Measurements from ENCODE around the gene NTNG1.

NTNG1 gene

DNA sequence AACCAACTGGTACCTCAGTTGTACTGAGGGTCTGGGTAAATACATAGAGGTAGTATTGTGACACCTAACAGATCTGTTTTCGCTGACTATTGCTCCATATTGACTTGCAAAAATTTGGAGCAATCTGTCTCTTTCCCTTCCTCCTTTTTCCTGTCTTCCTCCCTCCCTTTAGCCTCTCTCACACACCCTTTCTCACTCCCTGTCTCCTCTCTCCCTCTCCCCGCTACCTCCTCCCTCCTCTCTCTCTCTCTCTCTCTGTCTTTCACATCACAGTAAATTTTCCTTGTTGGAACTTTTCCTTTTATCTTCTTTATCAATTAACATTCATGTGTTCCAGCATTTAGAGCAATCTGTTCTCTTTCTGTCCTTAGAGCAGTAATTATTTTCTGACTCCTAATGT, 278.2 kb downstream of the NTNG1 start:
- no peak for DNase-seq

DNA sequence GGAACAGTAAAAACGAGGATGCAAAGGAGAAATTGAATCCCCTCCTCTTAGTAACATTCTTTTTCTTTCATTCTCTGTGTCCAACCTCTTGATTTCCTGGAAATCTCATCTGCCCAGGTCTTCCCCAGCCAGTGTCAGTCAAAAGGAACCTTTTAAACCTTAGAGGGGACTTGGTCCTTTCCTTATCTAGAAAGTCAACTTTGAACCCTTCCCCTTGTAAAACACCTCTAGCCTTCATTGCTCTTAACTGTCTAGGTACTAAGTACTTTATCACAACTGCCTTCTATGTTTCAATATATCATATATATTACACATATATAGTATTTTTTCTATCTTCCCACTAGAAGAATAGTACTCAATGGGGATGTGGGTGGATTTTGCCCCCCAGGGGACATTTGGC, 282.1 kb downstream of the NTNG1 start:
- DNase-seq: no peak

DNA sequence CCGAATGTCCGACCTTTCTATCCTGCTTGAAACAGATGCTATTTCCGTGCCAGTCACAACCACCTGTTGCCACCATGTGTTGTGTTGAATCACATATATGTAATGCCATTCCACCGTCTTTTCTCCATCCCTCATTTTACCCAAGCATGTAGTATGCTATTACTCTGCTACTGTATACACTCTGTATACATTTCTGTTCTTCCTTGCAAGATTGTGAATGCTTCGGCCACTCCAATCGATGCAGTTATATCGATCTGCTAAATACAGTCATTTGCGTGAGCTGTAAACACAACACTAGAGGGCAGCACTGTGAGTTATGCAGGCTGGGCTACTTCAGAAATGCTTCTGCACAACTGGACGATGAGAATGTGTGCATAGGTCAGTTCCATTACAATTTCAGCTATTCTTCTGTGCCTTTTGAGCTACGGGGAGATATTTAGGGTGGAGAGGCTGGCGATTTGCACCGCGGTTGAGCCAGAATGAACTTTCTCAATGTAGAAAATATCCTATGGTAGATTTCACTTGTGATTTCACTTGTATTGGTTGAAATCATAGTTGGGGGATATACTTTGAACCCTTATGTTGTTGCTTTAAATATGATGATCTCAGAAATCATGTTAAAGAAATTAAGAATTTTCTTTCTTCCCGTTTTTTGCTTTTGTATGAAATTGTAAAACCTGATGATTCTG, 289.8 kb downstream of the NTNG1 start:
- no peak for DNase-seq

DNA sequence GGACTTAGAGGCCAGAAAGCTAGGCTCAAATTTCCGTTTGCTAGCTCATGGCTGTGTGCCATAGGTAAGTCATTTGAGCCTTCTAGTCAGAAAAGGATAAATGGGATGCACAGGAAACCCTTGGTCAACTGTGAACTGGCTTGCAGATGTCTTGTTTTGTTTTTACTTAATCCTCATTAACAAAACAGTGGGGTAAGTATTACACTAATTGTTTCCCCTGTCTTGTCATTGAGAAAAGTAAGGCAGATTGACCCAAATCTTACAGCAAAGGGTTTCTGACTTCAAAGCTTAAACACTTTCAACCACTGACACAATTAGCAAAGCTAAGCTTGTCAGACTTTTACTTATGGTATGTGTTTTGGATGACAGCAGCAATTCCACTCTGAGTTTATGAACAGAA, 291.3 kb downstream of the NTNG1 start:
- no peak for DNase-seq

DNA sequence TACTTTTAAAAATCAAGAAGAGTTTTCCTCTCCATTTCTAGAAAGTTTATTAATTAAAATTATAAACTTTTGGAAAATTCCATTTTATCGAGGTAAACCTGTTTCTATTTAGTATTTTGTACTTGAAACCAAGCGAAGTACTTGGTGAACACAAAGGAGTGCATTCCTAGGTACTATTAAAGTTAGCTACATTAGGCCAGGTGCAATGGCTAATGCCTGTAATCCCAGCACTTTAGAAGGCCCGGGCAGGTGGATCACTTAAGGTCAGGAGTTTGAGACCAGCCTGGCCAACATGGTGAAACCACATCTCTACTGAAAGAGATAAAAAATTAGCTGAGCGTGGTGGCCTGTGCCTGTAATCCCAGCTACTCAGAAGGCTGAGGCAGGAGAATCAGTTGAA, 292.2 kb downstream of the NTNG1 start:
- no peak for DNase-seq

DNA sequence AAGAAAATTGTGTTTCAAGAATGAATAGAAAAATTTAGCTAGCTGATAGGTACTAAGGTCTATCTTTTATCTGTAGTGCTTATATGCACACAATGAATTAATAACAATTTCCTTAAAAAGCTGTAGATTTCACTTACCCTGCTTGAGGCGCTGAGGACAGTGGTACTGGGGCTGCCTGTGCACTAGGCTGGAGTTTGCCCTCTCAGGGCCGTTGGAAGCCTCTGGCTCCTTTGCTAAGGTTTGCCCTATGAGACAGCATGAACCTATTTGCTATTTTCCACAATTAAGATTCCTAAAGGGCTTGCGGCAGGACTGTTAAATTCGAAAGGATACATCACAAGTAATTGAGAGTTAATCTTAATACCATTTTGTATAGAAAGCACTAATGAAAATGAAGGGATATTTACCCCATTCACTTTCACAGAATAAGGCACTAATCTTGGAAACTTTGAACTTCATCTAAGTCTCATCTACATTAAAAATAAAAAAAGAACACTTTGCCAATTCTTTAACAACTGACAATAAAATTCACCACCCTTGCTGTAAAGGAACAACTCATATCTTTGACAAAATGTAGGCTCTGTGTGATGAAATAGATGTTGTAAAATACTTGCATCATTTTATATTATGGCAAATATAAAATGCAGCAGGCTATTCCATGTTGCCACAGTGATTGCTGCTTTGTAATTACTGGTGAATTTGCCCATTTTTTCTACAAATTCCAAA, 293.0 kb downstream of the NTNG1 start:
- DNase-seq: no peak

DNA sequence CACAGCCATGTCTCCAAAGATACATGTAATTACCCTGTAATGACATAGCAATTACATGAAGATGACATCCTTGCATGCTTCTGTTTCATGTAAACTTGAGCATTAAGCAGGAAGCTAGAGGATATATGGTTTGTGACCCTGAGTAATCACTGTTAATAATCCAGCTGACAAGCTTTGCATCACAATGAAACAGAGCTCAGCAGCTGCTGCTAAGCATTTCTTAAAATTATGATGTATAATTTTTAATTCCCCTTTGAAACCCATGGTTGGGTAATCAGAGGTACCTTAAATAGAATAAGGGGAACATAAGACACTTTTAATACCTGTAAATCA, 293.5 kb downstream of the NTNG1 start:
- no peak for DNase-seq

DNA sequence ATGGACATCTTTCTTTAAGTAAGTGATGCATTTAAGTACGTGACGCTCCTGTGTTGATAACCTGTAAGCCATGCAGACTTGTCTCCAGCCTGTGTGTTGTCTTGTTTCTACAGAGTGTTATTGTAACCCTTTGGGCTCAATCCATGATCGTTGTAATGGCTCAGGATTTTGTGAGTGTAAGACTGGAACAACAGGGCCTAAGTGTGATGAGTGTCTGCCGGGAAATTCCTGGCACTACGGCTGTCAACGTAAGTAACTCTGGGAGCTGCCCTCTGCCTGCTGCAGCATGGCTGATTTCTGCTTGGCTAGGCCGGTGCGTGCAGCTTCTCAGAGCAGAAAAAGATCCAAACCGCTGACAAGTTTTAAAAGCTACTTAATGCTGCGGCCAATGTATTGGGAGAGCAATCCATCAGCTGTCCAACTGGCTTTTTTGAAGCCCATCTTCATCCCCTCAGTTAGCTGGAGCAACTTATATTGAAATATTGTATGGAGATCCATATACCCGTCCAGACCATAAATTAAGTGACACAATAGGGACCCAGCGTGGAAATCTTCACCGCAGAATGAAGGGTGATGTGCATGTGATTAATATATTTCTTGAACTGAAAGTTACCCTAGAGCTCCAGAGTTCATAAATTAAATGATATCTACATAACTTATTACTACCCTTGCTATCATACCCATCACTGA, 295.9 kb downstream of the NTNG1 start:
- DNase-seq: no peak

DNA sequence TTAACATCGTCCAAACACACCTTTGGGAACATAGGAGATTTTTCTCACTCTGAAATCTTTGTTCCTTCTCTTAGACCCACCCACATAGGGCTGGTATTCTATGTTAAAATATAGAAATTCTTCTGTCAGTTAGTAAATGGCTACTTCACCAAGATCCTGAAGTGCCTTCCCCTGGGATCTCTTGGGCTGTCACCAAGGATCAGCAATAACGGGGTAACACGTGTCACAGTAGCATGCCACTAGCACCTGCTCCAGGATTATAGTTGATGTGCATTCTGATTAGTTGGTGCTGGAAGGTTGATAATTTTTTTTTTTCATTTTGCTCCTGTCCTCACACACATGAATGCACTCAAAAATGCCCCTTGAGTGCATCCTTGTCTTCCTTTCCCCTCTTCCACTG, 298.7 kb downstream of the NTNG1 start:
- DNase-seq: no peak

DNA sequence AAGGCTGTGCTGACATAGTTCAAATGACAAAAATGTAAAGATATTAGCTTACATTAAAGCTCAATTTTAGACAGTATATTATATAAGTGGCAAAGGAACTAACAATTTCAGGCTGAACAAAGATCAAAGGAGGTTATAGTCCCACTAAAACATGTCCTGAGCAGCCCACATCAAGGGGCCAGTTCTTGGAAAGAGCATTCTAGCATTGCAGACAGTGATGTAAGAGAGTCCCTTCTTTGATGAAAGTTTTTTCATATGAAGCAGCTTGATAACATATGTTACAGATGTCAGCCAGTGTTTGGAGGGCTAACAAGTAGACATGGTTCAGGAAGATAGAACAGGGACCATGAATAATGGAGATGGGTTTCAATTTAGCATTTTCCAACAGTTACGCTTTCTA, 301.7 kb downstream of the NTNG1 start:
- no peak for DNase-seq

DNA sequence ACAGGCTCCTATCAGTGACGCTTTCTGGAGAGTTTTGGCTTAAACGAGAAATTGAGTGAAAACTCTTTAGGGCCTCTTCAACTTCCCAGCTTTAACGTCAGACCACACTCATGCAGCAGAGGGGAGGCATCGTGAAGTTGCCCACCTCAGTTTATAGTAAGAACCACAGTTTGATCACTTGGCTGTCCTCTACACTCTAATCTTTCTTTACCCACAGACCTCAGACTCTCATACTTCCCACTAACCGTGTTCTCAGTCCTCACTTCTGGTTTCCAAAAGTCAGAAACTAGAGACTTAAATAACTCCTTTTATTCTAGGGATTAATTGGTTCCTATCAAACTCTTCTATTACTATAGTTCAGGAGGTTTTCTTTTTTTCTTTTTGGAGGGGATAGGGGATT, 302.2 kb downstream of the NTNG1 start:
- DNase-seq: no peak

DNA sequence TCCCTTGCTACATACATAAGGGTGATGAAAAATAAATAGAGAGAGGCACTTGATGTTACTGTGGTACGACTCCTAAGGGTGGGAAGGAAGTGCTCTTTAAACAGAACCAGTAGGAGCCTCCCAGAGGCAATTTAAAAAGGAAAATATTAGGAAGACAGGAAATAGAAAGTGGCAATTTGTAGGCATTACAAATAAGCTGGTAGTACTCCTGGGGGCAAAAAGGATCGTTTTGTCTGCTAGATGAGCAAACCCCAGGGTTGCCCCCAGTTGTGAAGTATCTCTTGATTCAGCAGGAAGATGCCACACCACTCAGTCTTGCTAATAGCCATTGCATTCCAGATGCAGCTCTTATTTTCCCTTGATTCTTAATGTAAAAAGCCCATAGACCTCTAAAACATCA, 303.0 kb downstream of the NTNG1 start:
- DNase-seq: no peak

DNA sequence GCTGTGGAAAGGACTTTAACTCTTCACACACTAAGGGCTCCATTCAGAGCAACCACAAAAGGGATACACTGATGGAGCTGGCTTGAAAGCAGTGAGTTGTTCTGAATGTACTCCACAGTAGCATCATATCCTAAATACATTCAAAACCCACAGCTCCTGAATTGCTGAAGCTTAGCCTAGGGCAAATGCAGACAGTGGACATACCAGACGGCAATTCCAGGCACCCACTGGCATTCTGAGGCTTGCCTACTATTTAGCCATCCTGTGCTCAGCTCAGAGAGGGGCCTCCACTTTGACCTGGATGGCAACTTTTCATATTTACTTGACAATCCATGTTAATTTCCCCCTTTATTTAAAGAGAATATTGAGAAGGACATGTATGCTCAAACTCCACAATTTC, 303.5 kb downstream of the NTNG1 start:
- no peak for DNase-seq

DNA sequence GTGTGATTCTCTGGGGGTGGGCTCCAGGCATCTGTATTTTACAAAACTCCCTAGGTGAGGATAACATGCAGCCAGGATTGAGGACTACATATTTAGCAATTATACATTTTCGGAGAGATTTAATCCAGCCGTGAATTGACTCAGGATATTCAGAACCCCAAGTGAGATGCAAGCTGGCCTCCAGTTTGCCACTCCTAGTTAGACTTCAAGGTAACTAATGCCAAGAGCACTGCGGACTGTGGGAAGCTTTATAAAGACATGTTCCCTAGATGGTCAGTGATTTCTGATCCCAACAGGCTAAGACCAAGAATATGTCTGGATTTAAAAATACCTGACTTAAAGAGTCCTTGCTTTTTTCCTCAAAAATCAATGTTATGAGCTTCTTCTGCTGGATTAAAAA, 308.5 kb downstream of the NTNG1 start:
- no peak for DNase-seq

DNA sequence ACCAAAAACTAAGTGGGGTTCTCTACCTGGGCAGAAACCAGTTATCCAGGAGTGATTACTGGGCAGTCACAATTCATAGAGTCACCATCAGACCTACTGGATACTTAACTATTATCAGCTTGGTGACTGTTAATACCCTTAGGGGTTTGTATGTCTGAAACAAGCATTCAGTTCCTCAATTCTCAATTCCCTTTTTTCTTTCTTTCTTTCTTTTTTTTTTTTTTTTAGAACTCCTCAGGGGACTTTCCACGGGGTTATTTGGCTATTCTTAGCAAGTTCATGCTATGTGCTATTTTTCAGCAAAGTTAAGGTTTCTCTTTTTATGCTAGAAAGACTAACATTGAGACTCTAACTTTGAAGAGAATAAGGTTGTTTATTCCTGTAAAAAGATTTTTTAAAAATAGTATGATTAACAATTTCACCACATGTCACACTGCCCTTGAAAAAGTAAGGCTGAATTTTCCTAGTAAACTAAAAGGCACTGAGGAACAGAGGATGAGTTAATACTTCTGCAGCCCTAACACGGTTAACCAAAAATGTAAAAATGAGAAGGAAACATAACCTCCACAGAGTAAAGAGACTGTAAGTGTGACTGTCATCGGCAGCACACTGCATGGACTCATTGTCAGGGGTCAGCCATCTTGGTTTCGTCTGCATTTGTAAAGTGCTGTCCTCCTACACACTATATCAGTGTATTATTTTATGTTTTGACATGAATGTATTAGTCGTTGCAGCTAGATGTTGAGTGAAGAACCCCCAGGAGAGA, 310.2 kb downstream of the NTNG1 start:
- no peak for DNase-seq

DNA sequence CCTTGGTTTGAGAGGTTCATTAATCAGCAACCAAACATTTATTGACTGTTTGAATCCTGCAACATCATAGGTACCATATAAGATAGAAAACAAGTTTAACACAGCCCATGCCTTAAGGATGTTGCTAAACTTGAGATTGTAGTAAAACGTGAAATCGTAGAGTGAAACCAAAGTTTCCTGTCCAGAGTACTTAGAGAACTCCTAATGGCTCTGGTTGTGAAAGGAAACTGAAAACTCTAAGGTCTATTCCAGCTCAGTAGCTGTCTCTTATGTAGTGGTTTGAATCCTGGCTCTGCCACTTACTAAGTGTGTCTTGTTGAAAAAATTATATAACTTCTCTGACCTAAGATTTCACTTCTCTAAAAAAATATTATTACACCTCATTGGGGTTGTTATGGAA, 310.9 kb downstream of the NTNG1 start:
- no peak for DNase-seq

DNA sequence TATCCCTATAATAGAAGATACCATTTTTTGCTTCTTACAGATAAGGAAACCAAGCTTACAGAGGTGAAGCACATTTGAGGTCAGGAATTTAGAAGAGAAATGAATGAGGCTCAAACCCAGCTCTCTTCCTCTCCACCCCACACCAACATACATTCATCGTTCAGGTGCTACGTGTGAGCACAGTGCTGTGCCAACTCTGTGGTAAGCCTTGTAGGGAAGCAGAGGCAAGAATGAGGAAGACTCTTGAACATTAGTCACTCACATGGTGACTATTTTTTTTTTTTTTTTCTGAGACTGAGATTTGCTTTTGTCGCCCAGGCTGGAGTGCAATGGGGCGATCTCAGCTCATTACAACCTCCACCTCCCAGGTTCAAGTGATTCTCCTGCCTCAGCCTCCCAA, 314.0 kb downstream of the NTNG1 start:
- no peak for DNase-seq

DNA sequence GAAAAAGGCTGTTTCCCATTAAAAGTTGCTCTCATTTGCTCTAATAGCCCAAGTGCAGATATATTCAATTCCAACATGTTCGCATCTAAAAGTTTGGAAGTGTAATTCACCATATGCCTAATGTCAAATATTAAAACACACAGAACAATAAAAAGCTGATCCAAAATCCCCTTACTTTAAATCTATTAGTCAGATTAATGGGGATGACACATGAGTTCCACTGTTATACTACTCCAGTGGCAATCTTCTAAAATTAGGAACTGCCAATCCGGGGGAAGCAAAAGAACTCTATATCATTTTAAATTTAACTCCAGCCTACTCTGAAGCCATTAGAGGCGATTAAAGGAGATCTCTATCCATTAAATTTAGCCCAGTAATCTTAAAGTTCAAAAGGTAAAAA, 317.1 kb downstream of the NTNG1 start:
- DNase-seq: no peak

DNA sequence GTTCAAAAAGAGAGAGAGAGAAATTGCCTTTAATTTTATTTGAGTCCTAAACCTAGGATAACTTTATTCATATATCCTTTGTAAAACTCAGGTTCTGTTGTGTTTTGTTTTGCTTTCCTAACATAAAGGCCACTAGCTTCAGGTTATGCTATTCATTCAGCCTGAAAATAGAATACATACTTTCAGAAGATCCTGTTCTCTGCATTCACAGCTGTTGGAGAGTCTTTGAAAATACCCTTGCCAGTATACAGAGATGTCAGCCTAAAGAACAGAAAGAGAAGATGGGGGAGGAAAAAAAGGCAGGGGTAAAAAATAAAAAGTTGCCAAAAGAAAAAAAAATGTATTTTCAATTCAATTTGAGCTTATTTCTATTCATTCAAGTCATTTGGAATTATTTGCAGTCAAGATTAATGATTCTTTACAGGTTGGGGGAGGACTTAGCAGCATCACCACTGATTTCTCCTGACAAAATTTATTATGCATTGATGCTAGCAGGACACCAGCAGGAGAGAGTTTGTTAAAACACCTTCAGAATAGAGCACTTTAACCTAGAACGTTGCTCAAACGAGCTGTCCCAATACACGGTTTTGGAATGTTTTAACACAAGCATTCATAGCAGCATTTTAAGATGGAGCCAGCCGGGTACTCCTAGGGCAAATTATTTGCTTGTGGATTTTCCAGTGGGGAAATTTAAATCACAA, 318.5 kb downstream of the NTNG1 start:
- DNase-seq: no peak

DNA sequence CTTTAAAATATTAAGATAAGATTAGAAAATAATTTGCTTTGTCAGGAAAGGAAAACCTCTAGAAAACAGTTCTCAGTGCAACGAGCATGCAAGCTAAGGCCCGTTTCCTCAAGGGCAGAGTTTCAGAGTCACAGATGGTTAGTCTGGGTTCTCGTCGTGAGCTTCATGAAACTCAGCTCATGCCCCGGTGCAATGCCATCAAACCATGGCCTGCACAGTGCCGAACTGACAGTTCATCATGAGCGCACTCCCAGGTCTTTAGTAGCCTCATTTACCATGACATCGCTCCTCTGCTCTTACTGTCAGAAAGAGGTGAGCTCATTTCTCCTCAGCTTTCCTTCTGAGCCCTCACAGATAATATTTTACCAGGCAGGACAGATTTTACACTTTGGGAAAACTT, 319.2 kb downstream of the NTNG1 start:
- no peak for DNase-seq

DNA sequence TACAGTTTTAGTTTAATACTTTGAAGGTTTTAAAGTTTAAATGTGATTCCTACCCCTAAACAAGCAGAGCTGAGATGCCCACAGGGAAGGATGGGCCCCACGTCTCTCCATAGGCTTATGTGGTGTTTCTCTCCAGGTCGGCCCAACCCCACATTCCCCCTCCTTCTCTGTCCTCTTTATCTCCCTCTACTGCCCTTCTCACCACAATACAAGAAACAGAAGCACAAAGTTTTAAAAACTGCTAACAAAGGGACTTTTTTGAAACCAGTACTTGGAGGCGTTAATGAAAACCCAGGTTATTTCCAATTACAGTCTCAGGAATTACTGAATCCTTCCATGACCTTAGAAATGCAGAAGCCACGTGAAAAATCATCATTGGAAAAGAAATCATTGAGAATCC, 324.0 kb downstream of the NTNG1 start:
- no peak for DNase-seq

DNA sequence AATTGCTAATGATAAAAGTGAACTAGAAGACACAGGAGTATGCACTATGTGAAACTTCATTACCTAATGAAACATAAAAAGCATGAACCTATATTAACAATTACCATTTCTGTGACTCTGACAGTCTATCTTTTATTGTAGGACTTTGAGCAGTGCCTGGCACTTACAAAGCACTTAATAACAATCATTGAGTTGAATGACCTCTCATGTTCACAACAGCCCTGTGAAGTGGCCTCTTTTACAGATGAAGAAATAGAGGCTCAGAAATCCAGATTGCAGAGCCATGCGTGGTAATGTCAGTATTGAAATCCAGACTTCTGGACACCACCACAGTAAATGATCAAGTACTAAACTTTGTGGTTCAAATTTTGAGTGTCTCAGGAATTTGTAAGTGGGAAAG, 326.4 kb downstream of the NTNG1 start:
- DNase-seq: no peak

DNA sequence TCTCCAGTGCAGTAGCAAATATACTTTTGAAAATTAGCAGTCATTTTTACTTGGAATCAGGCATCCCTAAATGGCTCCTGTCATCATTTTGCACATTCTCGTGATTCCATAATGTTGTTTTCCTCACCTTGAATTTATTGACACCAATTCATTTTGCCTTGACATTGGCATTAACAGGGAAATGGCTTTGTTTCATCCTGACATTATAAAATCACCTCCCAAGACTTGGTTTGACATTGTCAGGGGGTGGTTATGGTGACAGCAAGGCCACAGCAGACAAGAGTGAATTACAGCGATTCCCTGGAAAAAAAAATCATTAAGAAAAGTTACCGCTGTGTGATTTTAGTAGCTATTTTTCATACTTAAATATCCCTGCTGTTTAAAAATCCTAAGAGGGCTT, 327.0 kb downstream of the NTNG1 start:
- no peak for DNase-seq
